Neuronal stem cell (in vitro differentiated cells): Measurements from ENCODE around the gene GCN1.

Experiments used
- DNase-seq: peaks from one replicate; pipeline ENCODE4 v3.0.0-alpha.2; 2013; ENCODE audit warnings: low spot score
- H2AFZ ChIP-seq: one replicate; pipeline ENCODE4 v1.6.1; 2013; ENCODE audit warnings: mild to moderate bottlenecking, low read length, inconsistent platforms
- H2AK5ac ChIP-seq: 2 replicates; pipeline ENCODE4 v1.6.1; 2013; ENCODE audit warnings: low read depth, mild to moderate bottlenecking, inconsistent platforms, low read length, moderate library complexity, mixed read lengths
- H2BK120ac ChIP-seq: 2 replicates; pipeline ENCODE4 v1.6.1; 2013; ENCODE audit warnings: low read depth, mild to moderate bottlenecking, inconsistent platforms, low read length, moderate library complexity, mixed read lengths
- H2BK12ac ChIP-seq: one replicate; pipeline ENCODE4 v1.6.1; 2013; ENCODE audit warnings: low read length, inconsistent platforms
- H2BK15ac ChIP-seq: 2 replicates; pipeline ENCODE4 v1.6.1; 2013; ENCODE audit warnings: mild to moderate bottlenecking, low read length, inconsistent platforms, mixed read lengths
- H2BK5ac ChIP-seq: one replicate; pipeline ENCODE4 v1.6.1; 2013; ENCODE audit warnings: inconsistent platforms, mild to moderate bottlenecking, low read length, moderate library complexity
- H3K14ac ChIP-seq: one replicate; pipeline ENCODE4 v1.6.1; 2013; ENCODE audit warnings: low read length, inconsistent platforms
- H3K18ac ChIP-seq: 2 replicates; pipeline ENCODE4 v1.6.1; 2013; ENCODE audit warnings: low read length, inconsistent platforms
- H3K23ac ChIP-seq: 2 replicates; pipeline ENCODE4 v1.6.1; 2013; ENCODE audit warnings: low read depth, mild to moderate bottlenecking, mixed read lengths, low read length, inconsistent platforms; ENCODE audit not compliant: poor library complexity
- H3K27ac ChIP-seq: replicated peaks from 3 replicates; pipeline ENCODE4 v1.5.1; 2013; ENCODE audit warnings: low read length, inconsistent platforms
- H3K27me3 ChIP-seq, 3 experiments: 2 replicates each; pipeline ENCODE4 v1.6.1; 2013; ENCODE audit warnings: low read length in 3 of 3, mild to moderate bottlenecking in 2 of 3, inconsistent platforms in 1 of 3, low read depth in 1 of 3, mixed read lengths in 1 of 3, moderate library complexity in 1 of 3; ENCODE audit not compliant: control insufficient read depth in 3 of 3, insufficient read depth in 3 of 3
- H3K36me3 ChIP-seq, 2 donors: replicated peaks in 1 of 2; 2 replicates each; pipeline ENCODE4 v1.6.1; 2013; ENCODE audit warnings: low read length in 2 of 2; ENCODE audit not compliant: control insufficient read depth in 2 of 2, insufficient read depth in 2 of 2
- H3K4ac ChIP-seq: 2 replicates; pipeline ENCODE4 v1.6.1; 2013; ENCODE audit warnings: inconsistent platforms, mild to moderate bottlenecking, low read length, moderate library complexity
- H3K4me1 ChIP-seq, 2 donors: 1 replicate in 1 of 2; 2 replicates in 1 of 2; pipeline ENCODE4 v1.6.1; 2013; ENCODE audit warnings: low read length in 2 of 2, low read depth in 1 of 2; ENCODE audit not compliant: control insufficient read depth in 2 of 2, insufficient read depth in 1 of 2
- H3K4me2 ChIP-seq: one replicate; pipeline ENCODE4 v1.6.1; 2013; ENCODE audit warnings: mild to moderate bottlenecking, low read length, inconsistent platforms; ENCODE audit not compliant: insufficient read depth, poor library complexity, severe bottlenecking
- H3K4me3 ChIP-seq, 2 donors: 2 replicates each; pipeline ENCODE4 v1.5.1; 2013; ENCODE audit warnings: low read length in 2 of 2, mild to moderate bottlenecking in 2 of 2, inconsistent platforms in 1 of 2, moderate library complexity in 1 of 2
- H3K79me1 ChIP-seq: one replicate; pipeline ENCODE4 v1.6.1; 2013; ENCODE audit warnings: low read depth, mild to moderate bottlenecking, inconsistent platforms, low read length, moderate library complexity
- H3K9ac ChIP-seq: one replicate; pipeline ENCODE4 v1.6.1; 2013; ENCODE audit warnings: mild to moderate bottlenecking, low read depth, low read length, inconsistent platforms; ENCODE audit not compliant: poor library complexity
- H3K9me3 ChIP-seq, 2 donors: replicated peaks in 1 of 2; 2 replicates each; pipeline versions ENCODE3 to v1.6.1; 2013; ENCODE audit warnings: low read length in 2 of 2, mild to moderate bottlenecking in 2 of 2, inconsistent platforms in 1 of 2, low read depth in 1 of 2, mixed read lengths in 1 of 2, moderate library complexity in 1 of 2; ENCODE audit not compliant: control insufficient read depth in 2 of 2, insufficient read depth in 1 of 2
- H4K8ac ChIP-seq: one replicate; pipeline ENCODE4 v1.6.1; 2013; ENCODE audit warnings: low read depth, mild to moderate bottlenecking, inconsistent platforms, low read length, moderate library complexity
- H4K91ac ChIP-seq: one replicate; pipeline ENCODE4 v1.6.1; 2013; ENCODE audit warnings: low read length, low read depth, mild to moderate bottlenecking, inconsistent platforms; ENCODE audit not compliant: poor library complexity
- WGBS, 2 donors: extraction: QIAGEN DNeasy Blood & Tissue Kit; methylation state at CpG; one replicate each; pipeline ENCODE4 v1.1.7; 2013; ENCODE audit warnings: missing lambda C conversion rate in 2 of 2, mixed read lengths in 1 of 2; ENCODE audit not compliant: insufficient read length in 2 of 2, insufficient replicate concordance in 1 of 2; ENCODE audit errors: extremely low coverage in 2 of 2; 5-methylcytosine and 5-hydroxymethylcytosine counted together

The GCN1 gene

GRCh38 chr12:120204171-120204570 is 9.7 kb upstream of the GCN1 start:
- Histone ChIP-seq H3K4me2 (no peak overlapping the region), H3K9ac (no peak overlapping the region), H2BK15ac (no peak overlapping the region), H3K4ac (no peak overlapping the region), H3K27ac (no peak overlapping the region), H3K36me3 (peaks cover 6 to 39% of the 10 kb centered on the region in 2 donors), H3K14ac (no peak overlapping the region), H2BK120ac (no peak overlapping the region), H2BK12ac (no peak overlapping the region), H2BK5ac (no peak overlapping the region), H2AK5ac (no peak overlapping the region), H3K18ac (no peak overlapping the region), H4K8ac (no peak overlapping the region), H3K9me3 (no peaks in the 10 kb centered on the region), H3K23ac (no peak overlapping the region), H3K4me3 (no peak overlapping the region), H3K27me3 (no peaks in the 10 kb centered on the region), H2AFZ (no peak overlapping the region), H4K91ac (no peak overlapping the region), H3K4me1 (peaks cover 4 to 10% of the 10 kb centered on the region in 2 donors), H3K79me1 (peaks cover 7% of the 10 kb centered on the region)
- no CpG with 5 or more reads among the region's 7 CpGs for WGBS, 2 donors
- no peak for DNase-seq

- WGBS, 2 donors: no CpG with 5 or more reads among the region's 16 CpGs
- no peak for DNase-seq
- no peak overlapping the region for H3K27ac ChIP-seq
Measured at GRCh38 chr12:120200364-120200800, 5.9 kb upstream of the GCN1 start.

GRCh38 chr12:120199595-120200306 is 5.2 kb upstream of the GCN1 start:
- H3K27ac ChIP-seq: no peak overlapping the region
- no peak for DNase-seq

More at GRCh38 chr12:120200364-120200800, 5.9 kb upstream of the GCN1 start:
- Histone ChIP-seq H3K18ac (peak overlapping the region; percentile 91), H3K23ac (peak overlapping the region; percentile 100), H3K14ac (peak overlapping the region; percentile 98), H4K91ac (no peak overlapping the region), H3K4me1 (peaks cover 6 to 12% of the 10 kb centered on the region in 2 donors), H3K79me1 (peaks cover 7% of the 10 kb centered on the region), H3K9me3 (no peaks in the 10 kb centered on the region), H2AFZ (no peak overlapping the region), H2BK120ac (no peak overlapping the region), H3K4me3 (peak overlapping the region; percentile 89 to 96), H2BK15ac (no peak overlapping the region), H4K8ac (no peak overlapping the region), H3K4me2 (peak overlapping the region; percentile 75), H2BK5ac (no peak overlapping the region), H2AK5ac (peak overlapping the region; percentile 99), H3K27me3 (no peaks in the 10 kb centered on the region), H3K36me3 (peaks cover 29 to 50% of the 10 kb centered on the region in 2 donors), H3K9ac (peak overlapping the region; percentile 98), H2BK12ac (no peak overlapping the region), H3K4ac (peak overlapping the region; percentile 93)

GRCh38 chr12:120199025-120199424 is 4.5 kb upstream of the GCN1 start:
- H4K8ac ChIP-seq: no peak overlapping the region
- no peak overlapping the region for H3K4ac ChIP-seq
- H2AK5ac ChIP-seq: no peak overlapping the region
- WGBS, 2 donors: no CpG with 5 or more reads among the region's 7 CpGs
- no peak overlapping the region for H2BK12ac ChIP-seq
- no peak overlapping the region for H3K14ac ChIP-seq
- H2AFZ ChIP-seq: no peak overlapping the region
- no peak overlapping the region for H2BK120ac ChIP-seq
- H3K4me2 ChIP-seq: no peak overlapping the region
- no peak overlapping the region for H3K18ac ChIP-seq
- H3K9ac ChIP-seq: no peak overlapping the region
- no peak overlapping the region for H3K27ac ChIP-seq
- peaks cover 7% of the 10 kb centered on the region for H3K79me1 ChIP-seq
- no peaks in the 10 kb centered on the region for H3K9me3 ChIP-seq
- no peak overlapping the region for H3K4me3 ChIP-seq
- no peak for DNase-seq
- H3K23ac ChIP-seq: no peak overlapping the region
- no peak overlapping the region for H2BK15ac ChIP-seq
- no peak overlapping the region for H2BK5ac ChIP-seq
- H3K4me1 ChIP-seq: peaks cover 10 to 17% of the 10 kb centered on the region in 2 donors
- no peaks in the 10 kb centered on the region for H3K27me3 ChIP-seq
- peaks cover 29 to 46% of the 10 kb centered on the region in 2 donors for H3K36me3 ChIP-seq
- no peak overlapping the region for H4K91ac ChIP-seq

More at GRCh38 chr12:120199595-120200306, 5.2 kb upstream of the GCN1 start:
- peaks cover 29 to 48% of the 10 kb centered on the region in 2 donors for H3K36me3 ChIP-seq
- WGBS, 2 donors: no CpG with 5 or more reads among the region's 12 CpGs
- no peak overlapping the region for H2BK5ac ChIP-seq
- no peak overlapping the region for H4K8ac ChIP-seq
- H4K91ac ChIP-seq: no peak overlapping the region
- no peak overlapping the region for H3K14ac ChIP-seq
- no peak overlapping the region for H2AFZ ChIP-seq
- peak overlapping the region; percentile 75 for H3K4me2 ChIP-seq
- H3K9me3 ChIP-seq: no peaks in the 10 kb centered on the region
- no peak overlapping the region for H3K4ac ChIP-seq
- H3K27me3 ChIP-seq: no peaks in the 10 kb centered on the region
- peaks cover 7% of the 10 kb centered on the region for H3K79me1 ChIP-seq
- no peak overlapping the region for H2BK120ac ChIP-seq
- H2BK15ac ChIP-seq: no peak overlapping the region
- no peak overlapping the region for H3K18ac ChIP-seq
- H2AK5ac ChIP-seq: no peak overlapping the region
- no peak overlapping the region for H3K23ac ChIP-seq
- no peak overlapping the region for H2BK12ac ChIP-seq
- peak overlapping the region; percentile 74 for H3K9ac ChIP-seq
- H3K4me1 ChIP-seq: peaks cover 10 to 17% of the 10 kb centered on the region in 2 donors
- peak overlapping the region; percentile 89 to 96 for H3K4me3 ChIP-seq
